Measurements from ENCODE around the gene C1orf50.
"Not testable (repeated sequence)": the region's sequence is repeated elsewhere in the genome, so short reads cannot be mapped to it uniquely, and the experiment has no call there.

C1orf50 gene

DNA sequence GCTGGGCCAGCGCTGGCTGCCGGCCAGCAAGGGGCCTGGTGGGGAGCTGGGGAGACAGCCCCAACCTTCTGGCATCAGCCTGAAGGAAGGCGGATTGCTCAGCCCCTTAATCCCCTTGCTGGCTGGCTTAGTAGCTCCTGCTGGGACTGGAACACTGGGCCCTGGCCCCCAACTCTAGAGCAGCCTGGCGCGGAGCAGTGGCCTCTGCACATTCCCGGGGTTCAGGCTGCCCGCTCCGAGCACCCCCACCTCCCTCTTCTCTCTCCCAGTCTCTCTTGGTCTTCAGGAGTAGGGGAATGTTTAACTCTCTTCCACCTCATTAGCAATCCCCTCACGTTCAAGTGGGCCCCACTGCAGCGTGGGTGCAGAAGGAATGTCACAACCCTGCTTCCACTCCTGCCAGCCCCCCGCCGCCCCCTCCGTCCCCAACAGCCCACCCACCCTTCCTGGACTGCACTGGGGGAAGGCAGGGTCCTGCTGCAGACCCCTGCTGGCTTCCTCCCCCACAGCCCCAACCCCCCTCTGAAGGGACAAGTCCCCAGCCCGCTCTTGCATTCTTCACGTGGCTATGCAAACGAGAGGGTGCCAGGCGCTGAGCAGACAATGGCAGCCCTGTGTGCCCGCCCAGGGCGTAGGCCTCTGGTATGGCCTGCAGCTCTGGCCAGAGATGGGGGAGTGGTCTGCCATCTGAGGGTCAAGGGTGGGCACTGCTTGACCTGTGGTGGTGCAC is 26.0 kb upstream of the C1orf50 start:
- no peak for DNase-seq

DNA sequence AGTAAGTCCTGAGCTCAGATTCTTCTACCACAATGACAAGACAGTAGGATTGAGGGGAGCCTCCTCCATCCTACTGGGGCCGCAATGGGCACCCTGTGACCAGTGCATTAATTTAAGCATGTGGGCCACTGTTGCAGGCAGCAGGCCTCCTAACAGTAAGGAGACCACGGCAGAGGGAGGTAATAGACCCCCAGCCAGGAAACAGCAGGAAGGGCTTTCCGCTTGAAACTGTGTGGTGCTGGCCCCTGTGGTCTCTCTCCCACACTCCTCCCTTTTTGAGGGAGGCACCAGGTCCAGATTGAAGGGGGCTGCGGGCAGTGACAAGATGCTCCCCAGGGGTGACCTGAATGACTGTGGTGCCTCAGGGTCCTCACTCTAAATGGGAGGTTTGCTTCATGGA is 25.3 kb upstream of the C1orf50 start:
- DNase-seq: no peak

DNA sequence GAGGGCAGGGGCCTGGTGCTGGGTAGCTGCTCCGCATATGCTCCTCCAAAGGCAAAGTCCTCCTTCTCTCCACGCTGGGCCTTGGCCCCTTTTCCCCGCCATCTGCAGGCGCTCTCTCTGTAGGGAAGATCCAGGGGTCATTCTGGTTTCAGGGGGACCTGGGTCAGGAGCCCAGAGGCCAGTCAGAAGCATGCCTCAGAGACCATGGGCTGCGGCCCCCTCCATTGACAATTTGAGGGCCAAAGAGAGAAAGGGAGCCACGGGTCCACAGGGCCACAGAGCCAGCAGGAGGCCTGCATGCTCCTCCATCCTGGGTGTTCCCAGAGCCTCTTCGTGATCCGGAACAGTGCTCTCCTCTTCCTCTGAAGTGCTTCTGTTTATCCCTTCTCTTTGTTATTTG is 24.9 kb upstream of the C1orf50 start:
- no peak for DNase-seq

DNA sequence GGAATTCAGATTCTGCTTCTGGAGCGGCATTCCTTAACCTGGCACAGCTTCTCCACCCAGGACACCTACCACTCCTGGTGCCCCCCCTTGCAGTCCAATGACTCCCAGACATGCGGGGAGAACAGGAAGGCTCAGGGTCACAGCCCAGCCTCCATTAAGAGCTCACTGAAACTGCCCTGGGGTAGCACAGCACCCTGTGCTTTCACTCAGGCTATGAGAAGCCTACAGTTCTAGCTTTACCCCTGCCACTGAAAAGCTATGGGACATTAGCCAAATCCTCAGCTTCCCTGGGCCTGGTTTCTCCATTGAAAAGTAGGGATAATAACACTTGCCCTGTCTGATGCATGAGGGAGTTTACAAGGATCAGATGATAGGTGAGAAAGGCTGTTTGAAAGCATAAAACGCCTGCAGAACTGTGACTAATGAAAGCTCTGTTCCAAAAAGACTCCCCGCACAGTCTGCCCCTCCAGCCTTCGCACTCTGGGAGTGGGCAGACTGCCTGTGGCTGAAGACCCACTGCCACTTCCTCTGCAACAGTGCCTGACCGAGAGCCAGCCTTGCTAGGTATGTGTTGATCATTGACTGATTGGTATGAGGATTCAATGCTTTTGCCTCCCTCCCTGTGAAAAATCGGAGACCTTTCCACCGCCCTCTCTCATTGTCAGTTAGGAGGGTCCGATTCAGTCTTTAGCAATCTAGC is 24.3 kb upstream of the C1orf50 start:
- no peak for DNase-seq

DNA sequence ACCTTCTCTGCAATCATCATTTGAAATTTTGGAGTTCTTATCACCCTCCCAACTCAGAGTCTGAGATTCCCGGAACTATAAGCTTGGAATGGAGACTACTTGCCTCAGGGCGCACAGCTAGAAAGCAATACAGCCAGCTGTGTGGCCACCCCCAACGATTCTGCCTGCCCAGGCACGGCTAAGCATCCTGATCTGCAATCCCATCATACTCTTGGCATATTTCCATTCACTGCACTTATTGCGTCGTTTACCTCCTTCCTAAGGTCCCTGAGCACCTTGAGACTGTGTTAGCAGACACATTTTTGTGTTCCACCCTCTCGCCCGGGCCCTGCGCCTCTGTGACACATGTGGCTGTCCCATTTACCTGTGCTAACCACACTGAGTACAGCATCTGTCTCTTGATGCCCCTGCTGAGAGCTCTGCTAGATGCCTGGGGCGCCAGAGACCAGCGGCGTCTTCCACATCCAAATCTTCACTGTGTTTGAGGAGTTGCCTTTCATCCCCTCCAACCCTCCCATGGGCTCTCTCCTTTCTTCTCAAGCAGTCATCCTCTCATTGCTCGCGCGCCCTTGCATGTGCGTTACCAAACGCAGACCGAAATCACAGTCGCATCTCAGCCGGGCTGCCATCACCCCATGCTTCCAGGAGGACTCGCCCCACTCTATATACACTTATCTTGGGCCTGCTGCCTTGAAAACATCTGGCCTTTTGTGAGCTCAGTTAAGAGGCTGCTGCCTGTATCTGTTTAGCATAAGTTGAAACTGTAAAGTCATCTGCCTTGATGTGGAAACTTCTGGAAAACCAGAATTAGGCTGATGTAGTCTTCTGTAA is 23.5 kb upstream of the C1orf50 start:
- DNase-seq: no peak

DNA sequence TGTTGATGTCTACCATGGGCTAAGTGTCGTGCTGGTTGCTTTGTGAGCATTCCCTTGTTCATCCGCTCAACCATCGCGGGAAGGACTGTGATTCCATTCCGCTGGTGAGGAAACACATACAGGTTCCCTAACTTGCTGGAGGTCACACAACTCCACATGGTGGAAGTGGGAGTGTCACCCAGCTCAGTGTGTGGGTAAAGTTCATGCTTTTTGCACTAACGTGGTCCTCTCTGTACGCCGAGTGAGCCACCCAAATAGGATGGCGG is 23.0 kb upstream of the C1orf50 start:
- no peak for DNase-seq

DNA sequence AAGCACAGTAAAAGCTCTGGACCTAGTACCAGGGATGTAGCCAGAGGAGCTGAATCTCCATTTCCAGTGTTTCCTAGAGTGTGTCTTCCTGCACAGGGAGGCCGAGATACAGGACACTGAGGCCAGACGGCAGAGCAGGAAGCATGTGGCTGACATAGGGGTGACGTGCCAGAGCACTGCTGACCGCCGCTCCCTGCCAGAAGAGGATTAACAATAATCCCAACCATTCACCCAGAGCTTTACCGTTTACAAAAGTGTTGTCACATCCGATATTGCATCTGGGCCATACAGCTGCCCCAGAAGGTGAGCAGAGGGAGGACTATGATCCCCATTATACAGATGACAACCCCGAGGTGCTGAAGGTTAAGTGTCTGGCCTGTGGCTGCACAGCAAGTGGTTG is 21.2 kb upstream of the C1orf50 start:
- DNase-seq: no peak

DNA sequence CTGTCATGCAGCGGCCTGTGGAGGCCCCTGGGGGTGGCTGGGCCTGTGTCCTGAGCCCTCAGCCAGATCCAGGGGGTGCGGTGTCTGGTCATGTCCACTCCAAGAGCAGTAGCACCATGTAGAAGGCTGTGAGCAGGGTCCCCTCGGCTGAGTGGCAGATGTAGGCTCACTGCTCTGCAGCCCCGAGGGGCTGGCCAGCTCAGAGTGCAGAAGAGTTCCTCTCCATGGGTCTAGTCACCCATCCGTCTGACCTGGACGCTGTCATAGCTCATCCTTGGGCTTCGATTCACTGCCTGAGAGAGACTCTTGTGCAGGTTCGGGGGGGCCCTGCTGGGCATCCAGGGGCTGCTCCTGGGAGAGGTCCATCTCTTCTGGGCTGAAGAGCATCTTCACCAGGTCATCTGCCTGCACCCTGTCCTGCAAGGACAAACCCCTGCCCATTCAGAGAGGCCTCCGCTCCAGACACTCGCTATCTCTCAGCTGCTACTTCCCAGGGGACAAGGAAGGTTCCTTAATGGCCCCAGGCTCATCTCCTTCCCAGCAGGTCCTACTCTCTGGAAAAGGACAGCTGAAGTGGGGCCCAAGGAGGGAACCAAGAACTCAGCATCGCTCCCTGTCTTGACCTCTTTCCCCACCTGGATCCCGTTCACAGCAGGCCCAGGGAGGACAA is 20.5 kb upstream of the C1orf50 start:
- no peak for DNase-seq

DNA sequence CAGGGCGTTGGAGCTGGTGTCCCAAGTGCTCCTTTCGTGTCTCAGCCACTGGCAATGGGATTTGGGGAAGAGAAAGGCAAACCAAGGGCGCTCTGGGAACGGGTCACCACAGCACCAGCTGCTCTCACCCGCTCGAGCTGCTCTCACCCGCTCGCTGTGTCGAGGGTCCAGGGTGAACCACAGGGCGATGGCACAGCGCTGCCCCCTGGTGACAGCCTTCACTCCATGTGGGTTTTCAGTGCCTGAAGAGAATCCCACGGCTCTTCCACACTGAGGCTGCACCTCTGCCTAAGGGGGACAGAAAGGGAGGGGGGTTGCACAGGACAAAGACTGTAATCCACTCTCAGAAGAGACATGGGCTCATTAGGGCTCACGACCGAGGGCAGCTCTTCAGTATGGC is 19.9 kb upstream of the C1orf50 start:
- DNase-seq: peak; percentile 12

DNA sequence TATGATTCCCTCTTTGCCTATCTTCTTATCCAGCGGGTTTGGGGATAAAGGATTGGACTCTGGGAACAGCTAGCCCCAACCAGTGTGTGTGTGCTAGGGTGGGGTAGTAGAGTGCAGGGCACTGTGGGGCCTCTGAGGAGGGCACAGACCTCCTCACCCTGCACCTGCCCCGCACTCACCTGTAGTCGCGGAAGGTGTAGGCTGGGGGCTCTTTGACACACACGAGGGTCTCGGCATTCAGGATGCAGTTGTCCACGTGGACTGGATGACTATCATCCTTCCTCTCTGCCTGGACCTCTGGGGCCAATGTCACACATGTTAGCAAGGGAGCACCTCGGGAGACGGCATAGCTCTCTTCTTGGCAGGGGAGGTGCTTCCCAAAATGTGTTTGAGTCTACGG is 19.0 kb upstream of the C1orf50 start:
- DNase-seq: no peak

DNA sequence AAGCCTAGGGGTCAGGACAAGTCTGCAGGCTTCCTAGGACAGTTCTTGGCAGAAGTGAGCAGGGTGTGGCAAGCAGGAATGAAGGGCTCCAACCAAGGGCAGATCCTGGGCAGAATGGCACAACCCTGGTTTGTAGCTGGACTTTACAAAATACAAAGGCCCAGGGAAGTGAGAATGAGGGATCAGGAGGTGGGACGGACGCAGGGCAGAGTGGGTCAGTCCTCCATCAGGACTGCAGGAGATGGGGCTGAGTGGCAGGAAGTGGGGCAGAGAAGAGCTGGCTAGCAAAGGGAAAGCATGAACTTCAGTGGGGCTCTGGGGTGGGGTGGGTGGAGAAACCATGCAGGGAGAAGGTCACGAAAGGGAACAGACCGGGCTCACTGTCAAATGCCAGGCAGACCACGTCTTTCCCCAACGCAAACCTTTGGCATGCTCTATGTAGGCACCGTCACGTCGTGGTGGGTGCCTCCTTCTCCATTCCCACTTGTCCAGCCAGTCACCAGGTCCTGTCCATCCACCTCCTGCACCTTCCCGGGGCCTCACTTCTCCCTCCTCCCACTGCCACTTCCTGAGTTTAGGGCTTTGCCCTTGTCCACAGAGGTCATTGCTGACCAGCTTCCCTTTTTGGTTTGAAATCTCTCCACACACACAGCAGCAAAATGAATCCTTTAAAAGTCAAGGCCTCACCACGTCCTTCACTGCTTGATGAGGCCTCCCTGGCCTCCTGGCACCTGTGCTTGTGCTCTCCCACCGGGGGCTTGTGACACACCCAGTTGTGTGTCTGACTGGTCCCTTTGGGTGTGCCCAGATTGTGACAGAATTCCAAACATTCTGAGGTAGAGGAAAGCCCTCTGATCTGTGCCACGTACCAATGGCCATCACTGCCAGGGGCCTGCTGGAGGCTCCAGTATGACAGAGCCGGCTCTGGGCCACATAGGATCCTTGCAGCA is 18.3 kb upstream of the C1orf50 start:
- no peak for DNase-seq

DNA sequence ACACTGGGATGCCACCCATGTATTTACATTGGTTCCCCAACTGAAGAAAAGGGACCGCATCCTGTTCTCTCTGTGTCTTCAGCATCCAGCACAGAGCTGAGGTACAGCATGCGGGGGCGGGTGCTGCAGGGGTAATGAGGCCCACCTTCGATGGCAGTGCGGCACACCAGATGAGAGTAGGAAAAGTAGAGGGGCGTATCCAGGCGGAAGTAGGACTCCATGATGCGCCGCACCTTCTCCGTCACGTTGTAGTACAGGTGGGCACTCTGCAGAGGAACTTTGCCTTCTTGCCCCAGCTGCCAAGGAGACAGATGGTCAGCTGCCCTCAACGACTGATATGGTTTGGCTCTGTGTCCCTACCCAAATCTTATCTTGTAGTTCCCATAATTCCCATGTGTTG is 17.0 kb upstream of the C1orf50 start:
- DNase-seq: no peak

DNA sequence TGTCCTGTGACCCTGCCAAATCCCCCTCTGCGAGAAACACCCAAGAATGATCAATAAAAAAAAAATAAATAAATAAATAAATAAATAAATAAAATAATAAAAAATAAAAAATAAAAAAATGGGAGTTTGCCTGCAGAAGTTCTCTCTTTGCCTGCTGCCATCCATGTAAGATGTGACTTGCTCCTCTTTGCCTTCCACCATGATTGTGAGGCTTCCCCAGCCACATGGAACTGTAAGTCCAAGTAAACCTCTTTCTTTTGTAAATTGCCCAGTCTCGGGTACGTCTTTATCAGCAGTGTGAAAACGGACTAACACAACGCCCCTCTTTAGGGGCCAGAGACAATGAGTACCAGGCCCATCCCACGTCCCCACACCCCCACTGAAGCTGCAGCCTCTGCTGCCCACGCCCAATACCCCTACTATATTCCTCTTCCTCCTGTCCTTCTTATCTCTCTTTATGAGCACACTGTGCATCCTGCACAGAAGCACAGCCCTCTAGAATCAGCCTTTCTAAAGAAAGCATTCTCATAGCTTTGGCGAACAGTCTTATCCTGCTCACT is 15.5 kb upstream of the C1orf50 start:
- not testable (repeated sequence) for DNase-seq

DNA sequence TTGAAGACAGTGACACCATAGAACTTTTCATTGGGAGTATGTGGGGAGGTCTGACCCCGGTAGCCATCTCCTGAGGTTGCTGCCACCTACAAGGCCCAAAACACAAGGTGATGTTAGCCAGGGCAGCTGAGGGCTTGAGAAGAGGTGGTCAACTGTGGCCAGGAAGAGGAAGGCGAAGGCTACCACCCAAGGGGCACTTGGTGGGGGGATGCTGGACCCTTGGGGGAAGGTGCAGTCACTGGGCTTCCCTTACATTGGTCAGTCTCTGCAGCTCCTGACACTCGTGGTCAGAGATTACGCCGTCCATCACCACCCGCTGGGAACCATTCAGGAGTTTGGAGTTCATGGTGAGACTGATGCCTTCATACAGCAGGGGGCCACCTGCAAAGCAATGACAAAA is 14.8 kb upstream of the C1orf50 start:
- DNase-seq: no peak

DNA sequence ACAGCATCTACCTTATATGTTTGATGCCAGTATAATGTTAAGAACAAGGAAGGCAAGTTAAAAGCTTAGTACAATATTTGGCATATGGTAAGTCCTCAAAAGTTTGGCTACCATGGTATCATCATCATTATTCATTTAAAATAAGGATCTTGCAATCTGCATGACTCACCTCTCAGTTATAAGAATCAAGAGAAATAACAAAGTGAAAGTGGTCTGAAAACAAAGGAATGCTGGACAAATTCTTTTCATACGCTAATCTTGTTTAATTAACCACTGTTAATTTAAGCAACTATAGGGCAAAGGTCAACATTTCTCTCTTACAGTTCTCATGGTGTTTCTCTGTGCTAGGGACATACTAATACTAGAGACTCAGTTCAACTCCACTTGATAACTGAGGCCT is 14.0 kb upstream of the C1orf50 start:
- DNase-seq: peak; percentile 56

DNA sequence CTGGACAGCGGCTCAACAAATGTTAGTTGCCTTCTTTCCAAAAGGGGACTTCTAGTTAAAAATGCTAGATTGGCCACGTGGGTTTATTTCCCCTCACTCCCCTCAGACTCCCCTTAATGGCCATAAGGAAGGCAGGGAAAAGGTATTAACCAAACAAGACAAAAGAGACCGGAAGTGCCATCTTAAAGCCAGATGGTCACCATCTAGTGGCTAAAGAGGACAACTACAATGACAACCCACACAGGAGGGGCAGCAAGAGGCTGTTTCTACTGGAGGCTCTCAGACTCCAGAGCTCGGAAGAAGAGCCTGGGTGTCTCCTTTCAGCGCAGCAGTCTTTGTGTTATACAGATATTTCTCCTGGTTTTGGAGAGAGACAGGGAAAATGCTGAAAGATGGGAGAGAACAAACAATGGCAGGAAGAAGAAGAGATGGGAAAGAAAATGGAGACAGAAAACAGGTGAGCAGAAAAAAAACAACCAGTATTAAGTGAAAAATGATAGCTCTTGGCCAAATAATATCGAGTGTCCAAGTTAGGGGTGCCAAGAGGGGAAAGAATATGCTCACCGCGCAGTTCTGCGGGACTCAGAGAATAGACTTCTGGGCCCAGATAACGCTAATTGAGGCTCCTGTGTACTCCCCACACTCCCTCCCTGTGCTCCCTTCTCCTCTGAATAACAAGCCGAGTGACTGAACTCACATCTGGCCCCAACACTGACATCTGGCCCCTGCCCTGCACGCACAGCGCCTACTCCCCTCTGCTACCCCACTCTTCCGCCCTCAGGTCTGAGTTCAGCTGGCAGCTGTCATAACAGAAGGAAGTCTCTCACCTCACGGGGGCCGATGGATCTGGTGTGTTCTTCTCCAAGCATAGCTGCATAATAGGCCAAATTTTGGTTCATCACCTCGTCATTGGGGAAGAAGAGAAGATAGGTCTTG is 9.8 kb upstream of the C1orf50 start:
- DNase-seq: peak; percentile 62

DNA sequence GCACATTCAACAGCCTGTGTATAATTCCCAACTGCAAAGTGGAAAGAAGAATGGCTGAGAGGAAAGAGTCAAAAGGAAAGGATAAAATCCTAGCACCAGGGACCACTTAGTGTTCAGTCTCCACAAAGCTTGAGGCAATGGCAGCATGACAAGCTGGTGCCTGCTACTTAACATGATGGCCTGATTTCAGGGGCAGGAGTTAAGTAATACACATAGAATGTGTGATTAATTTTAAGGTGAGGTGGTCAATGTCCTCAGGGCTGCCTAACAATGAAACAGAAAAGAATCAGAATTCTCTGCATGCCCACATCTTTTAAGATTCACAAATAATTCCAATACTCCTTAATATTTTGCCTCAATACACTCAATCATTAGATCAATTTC is 9.2 kb upstream of the C1orf50 start:
- no peak for DNase-seq

DNA sequence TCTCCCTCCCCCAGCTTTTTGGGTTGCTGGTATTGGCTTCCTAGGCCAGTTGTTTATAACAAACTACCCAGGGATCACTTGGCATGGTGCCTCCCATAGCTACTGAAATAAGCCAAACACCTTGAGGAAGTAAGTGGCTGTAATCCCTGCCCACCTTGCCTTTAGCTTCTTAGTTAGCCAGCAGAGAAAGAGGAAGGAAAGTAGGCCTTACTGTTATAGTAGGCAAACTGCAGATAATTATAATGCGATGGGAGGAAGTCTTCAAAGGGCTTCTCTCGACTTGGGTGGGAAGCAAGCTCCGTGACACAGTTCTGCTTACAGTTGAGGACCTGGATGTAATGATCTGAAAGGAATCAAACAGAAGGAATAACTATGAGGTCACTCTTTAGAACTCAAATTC is 8.4 kb upstream of the C1orf50 start:
- no peak for DNase-seq

DNA sequence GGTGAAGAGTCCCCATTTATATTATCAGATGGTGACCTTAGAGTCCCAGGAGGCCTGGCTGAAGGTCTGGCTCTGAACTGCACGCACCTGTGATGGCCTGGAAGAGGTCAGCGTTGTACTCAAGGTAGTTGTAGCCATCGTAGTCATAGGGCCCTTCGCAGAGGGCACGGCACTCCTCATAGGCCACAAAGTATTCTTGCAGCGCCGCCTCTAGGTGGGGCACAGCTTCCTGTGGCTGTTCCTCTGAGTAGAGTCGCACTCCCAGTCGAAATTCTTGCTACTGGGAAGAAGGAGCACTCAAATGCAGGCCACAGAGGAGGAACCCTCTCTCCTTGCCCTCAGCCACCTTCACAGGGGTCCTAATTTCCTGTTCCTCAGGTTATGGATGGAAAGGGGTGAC is 7.9 kb upstream of the C1orf50 start:
- DNase-seq: no peak

DNA sequence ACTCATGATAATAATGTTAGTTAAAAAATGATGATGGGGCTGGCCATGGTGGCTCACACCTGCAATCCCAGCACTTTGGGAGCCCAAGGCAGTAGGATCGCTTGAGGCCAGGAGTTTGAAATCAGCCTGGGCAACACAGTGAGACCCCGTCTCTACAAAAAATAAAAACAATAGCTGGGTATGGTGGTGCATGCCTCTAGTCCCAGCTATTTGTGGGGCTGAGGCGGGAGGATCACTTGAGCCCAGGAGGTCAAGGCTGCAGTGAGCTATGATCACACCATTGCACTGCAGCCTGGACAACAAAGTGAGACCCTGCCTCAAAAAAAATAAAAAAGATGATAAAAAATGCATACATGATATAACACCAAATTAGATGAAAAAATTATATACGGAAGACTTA is 5.5 kb upstream of the C1orf50 start:
- no peak for DNase-seq

DNA sequence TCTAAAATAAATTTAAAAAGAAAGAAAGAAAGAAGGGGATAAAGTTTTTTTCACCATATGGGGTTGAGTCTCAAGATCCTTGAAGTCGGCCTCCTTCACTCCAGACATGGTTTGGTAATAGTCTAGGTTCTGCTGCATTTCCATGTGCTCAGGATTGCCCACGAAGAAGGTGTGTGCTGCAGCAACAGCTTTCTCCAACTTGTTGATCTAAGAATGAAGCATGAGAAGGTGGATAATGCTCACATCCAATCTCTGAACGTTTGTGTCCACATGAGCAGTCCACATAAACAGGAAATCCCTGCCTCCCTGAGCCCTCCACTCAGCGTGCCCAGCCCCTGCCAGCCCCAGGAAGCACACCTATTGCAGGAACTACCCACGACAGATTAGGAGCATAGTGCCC is 4.8 kb upstream of the C1orf50 start:
- no peak for DNase-seq
